ENCODE data around the gene UBAC2.

UBAC2 gene

DNA sequence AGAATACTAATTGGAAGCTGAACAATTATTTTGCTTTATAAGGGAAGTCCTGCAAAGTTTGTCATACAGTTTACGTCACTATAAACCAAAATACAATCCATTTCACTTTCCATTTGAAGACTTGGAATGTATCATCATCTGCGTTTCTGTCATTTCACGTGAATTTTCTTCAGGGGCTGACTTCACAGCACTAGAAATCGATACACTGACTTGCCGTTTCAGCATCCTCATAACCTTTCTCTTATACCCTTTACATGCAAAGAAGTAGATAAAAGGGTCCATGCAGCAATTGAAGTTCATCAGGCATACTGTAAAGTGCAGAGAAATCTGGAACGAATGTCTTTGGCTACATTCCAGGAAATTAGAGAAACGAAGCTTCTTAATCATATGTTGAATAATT lies 94.3 kb downstream of the UBAC2 start:
- H3K27me3 ChIP-seq (ENCODE audit: control insufficient read depth, insufficient read depth, low read length), result no peaks in the 10 kb centered on the region
- H3K36me3 ChIP-seq (ENCODE audit: control insufficient read depth, insufficient read depth, low read length), result 0 out of 2 replicates have a peak, but pooled peaks cover 3% of the 10 kb centered on the region
- peaks cover 3% of the 10 kb centered on the region; the same call in 1 of the 2 replicates for H3K4me1 ChIP-seq (ENCODE audit: control insufficient read depth, insufficient read depth, low read length)
- H3K4me3 ChIP-seq (ENCODE audit: low read depth, low read length), result no peak overlapping the region
- H3K9me3 ChIP-seq (ENCODE audit: control insufficient read depth, insufficient read depth, low read length), result no peaks in the 10 kb centered on the region
- no peak overlapping the region for H3K27ac ChIP-seq (ENCODE audit: low read depth, low read length)
- H3K9ac ChIP-seq (ENCODE audit: low read depth, low read length), result no peak overlapping the region

DNA sequence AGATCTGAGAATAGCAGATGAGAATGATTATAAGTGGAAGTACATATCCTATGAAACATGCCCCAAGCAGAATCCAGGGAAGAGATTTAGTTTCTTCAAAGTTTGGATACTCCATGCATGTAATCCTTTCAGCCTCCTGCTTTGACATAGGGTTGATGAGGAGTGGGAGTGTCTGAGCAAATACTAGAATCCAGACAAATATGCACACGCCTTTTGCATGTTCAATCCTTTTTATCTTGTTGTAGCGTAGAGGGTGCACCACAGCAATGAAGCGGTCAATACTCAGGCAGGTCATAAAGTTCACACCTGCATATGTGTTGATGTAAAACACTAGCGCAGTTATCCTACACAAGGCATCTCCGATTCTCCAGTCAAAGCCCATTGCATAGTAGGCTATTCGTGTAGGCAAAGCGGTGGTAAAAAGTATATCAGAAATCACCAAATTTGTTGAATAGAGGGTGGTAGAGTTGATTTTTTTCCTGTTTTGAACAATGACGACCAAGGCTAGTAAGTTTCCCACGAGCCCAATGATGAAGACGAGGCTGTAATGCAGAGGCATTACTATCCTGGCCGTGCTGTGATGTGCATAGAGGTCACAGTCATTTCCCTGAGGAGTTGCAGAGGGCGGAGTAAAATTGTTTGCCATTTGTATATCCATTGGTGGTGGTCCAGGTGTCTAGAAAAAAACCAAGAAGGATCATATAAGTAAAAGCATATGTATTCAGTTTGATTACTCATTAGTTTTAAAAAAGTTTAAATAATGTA lies 95.0 kb downstream of the UBAC2 start:
- no peak overlapping the region for H3K4me3 ChIP-seq (ENCODE audit: low read depth, low read length)

DNA sequence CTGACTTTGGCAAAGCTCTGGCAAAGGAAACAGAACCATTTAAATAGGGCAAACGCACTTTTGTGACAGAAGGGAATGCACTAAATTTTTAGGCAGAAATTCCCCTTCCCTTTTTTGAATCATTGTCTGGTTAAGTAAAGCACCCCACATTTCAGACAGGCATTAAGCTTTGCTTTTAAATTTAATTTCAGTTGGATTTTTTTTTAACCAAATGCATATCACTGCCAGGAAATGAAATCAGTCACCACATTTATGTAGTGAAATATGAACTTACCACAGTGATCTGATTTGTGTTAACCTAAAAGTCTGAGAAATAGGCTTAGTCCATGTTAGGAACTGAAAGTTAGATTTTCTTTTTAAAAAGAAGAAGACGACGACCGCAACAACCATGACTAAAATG lies 95.7 kb downstream of the UBAC2 start:
- no peak overlapping the region for H3K4me3 ChIP-seq (ENCODE audit: low read depth, low read length)
- H3K9ac ChIP-seq (ENCODE audit: low read depth, low read length), result no peak overlapping the region
- H3K36me3 ChIP-seq (ENCODE audit: control insufficient read depth, insufficient read depth, low read length), result 0 out of 2 replicates have a peak, but pooled peaks cover 3% of the 10 kb centered on the region
- H3K9me3 ChIP-seq (ENCODE audit: control insufficient read depth, insufficient read depth, low read length), result no peaks in the 10 kb centered on the region
- peaks cover 6% of the 10 kb centered on the region; the same call in 1 of the 2 replicates for H3K4me1 ChIP-seq (ENCODE audit: control insufficient read depth, insufficient read depth, low read length)
- H3K27ac ChIP-seq (ENCODE audit: low read depth, low read length), result no peak overlapping the region
- H3K27me3 ChIP-seq (ENCODE audit: control insufficient read depth, insufficient read depth, low read length), result no peaks in the 10 kb centered on the region

More for the DNA sequence above, 95.0 kb downstream of the UBAC2 start:
- peaks cover 6% of the 10 kb centered on the region; the same call in 1 of the 2 replicates for H3K4me1 ChIP-seq (ENCODE audit: control insufficient read depth, insufficient read depth, low read length)
- no peak overlapping the region for H3K9ac ChIP-seq (ENCODE audit: low read depth, low read length)
- H3K36me3 ChIP-seq (ENCODE audit: control insufficient read depth, insufficient read depth, low read length), result 0 out of 2 replicates have a peak, but pooled peaks cover 3% of the 10 kb centered on the region
- no peak overlapping the region for H3K27ac ChIP-seq (ENCODE audit: low read depth, low read length)
- H3K9me3 ChIP-seq (ENCODE audit: control insufficient read depth, insufficient read depth, low read length), result no peaks in the 10 kb centered on the region
- no peaks in the 10 kb centered on the region for H3K27me3 ChIP-seq (ENCODE audit: control insufficient read depth, insufficient read depth, low read length)

DNA sequence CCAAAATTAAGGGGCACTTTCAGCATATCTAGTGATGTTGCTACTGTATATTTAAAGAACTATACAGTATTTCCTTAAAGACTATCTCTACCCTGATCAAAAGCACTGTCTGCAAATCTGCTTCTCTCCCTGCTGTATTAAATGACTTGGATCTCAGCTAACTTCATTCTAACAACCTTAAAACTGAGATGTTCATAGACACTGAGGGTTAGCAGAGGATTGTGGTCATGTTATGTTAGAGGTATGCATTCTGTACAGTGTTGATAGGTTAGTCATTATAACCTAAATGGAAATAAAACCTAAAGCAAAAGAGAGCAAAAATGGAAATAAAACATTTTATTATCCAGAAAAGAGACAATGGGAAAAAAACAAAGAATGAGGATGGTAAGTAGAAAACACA lies 96.7 kb downstream of the UBAC2 start:
- Histone ChIP-seq H3K9ac (ENCODE audit: low read depth, low read length) (no peak overlapping the region), H3K9me3 (ENCODE audit: control insufficient read depth, insufficient read depth, low read length) (no peaks in the 10 kb centered on the region), H3K4me1 (ENCODE audit: control insufficient read depth, insufficient read depth, low read length) (peaks cover 6% of the 10 kb centered on the region; the same call in 1 of the 2 replicates), H3K36me3 (ENCODE audit: control insufficient read depth, insufficient read depth, low read length) (0 out of 2 replicates have a peak, but pooled peaks cover 3% of the 10 kb centered on the region), H3K27me3 (ENCODE audit: control insufficient read depth, insufficient read depth, low read length) (no peaks in the 10 kb centered on the region), H3K4me3 (ENCODE audit: low read depth, low read length) (no peak overlapping the region), H3K27ac (ENCODE audit: low read depth, low read length) (no peak overlapping the region)

DNA sequence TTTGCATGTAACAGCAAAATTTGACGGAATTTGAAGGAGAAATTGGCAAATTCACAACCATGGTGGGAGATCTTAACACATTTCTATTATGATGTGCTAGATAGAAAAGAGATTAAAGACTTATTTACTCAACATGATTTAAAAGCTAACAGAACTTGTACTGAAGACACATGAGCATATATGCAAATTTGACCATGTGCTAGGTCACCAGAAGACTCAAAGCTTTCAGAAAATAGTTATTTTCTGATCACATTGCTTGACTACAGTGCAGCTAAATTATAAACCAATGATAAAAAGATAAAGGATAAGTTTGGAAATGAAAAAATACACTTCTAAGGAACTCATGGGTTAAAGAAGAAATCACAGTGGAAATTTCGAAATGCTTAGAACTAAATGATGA lies 97.4 kb downstream of the UBAC2 start:
- H3K9ac ChIP-seq (ENCODE audit: low read depth, low read length), result no peak overlapping the region

DNA sequence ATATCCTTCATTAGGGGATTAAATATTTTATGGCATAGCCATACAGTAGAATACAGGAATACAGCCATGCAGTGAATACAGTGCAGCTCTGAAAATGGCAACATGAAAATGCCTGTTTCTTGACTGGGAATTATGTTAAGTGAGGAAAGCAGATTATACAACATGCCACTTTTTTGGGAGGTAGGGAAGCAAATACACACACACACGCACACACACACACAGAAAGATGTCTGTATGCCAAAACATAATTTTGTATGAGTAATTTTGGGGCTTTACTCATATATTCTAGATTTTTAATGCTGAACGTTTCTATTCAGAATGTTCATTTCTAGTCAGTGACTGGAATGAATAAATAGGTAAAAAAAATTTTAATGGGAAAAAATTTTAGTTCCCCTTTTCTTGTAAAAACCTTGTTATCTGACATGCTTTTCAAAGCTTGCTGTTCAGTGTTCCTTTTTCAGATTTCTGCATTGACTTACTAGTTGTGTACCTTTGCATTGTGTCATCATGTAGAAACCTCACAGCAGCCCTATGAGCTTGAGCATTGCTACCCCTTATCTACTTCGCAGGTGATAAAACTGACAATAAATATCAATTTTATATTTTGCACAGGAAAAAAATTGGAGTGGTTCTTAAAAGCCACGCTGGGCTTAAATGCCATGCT lies 98.7 kb downstream of the UBAC2 start:
- 0 out of 2 replicates have a peak, but pooled peaks cover 3% of the 10 kb centered on the region for H3K36me3 ChIP-seq (ENCODE audit: control insufficient read depth, insufficient read depth, low read length)

More for the DNA sequence above, 97.4 kb downstream of the UBAC2 start:
- Histone ChIP-seq H3K27me3 (ENCODE audit: control insufficient read depth, insufficient read depth, low read length) (no peaks in the 10 kb centered on the region), H3K27ac (ENCODE audit: low read depth, low read length) (no peak overlapping the region), H3K9me3 (ENCODE audit: control insufficient read depth, insufficient read depth, low read length) (no peaks in the 10 kb centered on the region), H3K36me3 (ENCODE audit: control insufficient read depth, insufficient read depth, low read length) (0 out of 2 replicates have a peak, but pooled peaks cover 3% of the 10 kb centered on the region), H3K4me1 (ENCODE audit: control insufficient read depth, insufficient read depth, low read length) (peaks cover 6% of the 10 kb centered on the region; the same call in 1 of the 2 replicates), H3K4me3 (ENCODE audit: low read depth, low read length) (no peak overlapping the region)

DNA sequence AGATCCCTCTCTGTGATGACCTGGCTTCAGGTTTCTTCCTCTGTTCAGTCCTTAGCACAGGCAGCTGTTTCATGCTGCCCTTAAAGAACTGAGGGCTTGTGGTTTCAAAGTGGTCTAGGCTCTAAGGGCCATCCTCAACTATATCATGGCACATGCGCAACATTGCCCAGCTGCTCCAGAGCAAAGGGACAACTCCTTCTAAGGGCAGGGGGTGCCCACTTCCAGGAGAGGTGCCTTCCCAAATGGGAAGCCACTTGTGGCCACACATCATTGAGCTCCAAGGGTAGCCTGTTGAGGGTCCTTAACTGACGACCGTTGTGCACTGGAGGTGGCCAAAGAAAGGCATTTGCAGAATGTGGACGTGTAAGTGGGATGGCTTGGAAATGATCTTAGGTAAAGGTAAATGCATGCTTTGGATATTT lies 99.3 kb downstream of the UBAC2 start:
- Histone ChIP-seq H3K4me3 (ENCODE audit: low read depth, low read length) (no peak overlapping the region), H3K27ac (ENCODE audit: low read depth, low read length) (no peak overlapping the region), H3K27me3 (ENCODE audit: control insufficient read depth, insufficient read depth, low read length) (no peaks in the 10 kb centered on the region), H3K4me1 (ENCODE audit: control insufficient read depth, insufficient read depth, low read length) (peaks cover 6% of the 10 kb centered on the region; the same call in 1 of the 2 replicates), H3K36me3 (ENCODE audit: control insufficient read depth, insufficient read depth, low read length) (0 out of 2 replicates have a peak, but pooled peaks cover 3% of the 10 kb centered on the region), H3K9ac (ENCODE audit: low read depth, low read length) (no peak overlapping the region), H3K9me3 (ENCODE audit: control insufficient read depth, insufficient read depth, low read length) (no peaks in the 10 kb centered on the region)

More for the DNA sequence above, 98.7 kb downstream of the UBAC2 start:
- no peak overlapping the region for H3K4me3 ChIP-seq (ENCODE audit: low read depth, low read length)
- H3K9me3 ChIP-seq (ENCODE audit: control insufficient read depth, insufficient read depth, low read length), result no peaks in the 10 kb centered on the region
- peaks cover 6% of the 10 kb centered on the region; the same call in 1 of the 2 replicates for H3K4me1 ChIP-seq (ENCODE audit: control insufficient read depth, insufficient read depth, low read length)
- no peaks in the 10 kb centered on the region for H3K27me3 ChIP-seq (ENCODE audit: control insufficient read depth, insufficient read depth, low read length)
- no peak overlapping the region for H3K27ac ChIP-seq (ENCODE audit: low read depth, low read length)
- no peak overlapping the region for H3K9ac ChIP-seq (ENCODE audit: low read depth, low read length)

DNA sequence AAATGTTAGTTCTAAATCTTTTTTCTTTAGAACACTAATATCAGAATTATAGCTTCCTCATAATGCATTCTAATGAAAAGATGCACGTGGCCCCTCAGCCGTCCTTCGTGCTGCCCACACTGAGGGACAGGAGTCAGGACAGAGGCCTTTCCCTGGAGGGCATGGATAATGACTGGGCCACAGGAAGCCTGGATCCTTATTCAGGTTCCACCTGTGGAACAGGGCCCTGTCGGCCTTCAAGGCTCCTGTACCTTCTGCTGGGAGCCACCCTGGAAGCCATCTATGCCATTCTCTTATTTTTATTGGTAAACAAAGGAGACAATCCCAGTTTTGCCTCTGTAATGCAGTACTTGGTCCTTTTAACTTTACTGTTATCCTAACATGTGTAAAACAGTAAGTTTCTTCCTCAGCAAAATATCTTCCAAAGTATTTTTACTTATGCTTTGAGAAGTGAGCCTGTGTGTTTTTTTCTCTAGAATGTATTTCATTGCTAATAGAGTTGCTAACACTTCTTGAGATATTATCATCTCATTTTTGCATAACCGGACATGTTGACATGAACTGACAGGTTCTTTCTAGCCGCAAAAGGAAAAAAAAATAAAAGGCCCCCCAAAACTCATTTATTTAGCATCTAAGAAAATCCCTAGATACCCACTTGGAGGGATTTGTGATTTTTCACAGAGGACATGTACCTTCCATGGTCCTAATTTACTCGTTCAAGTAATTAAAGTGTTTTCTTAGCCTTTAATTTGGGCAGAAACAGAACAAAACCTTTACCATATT lies 100.6 kb downstream of the UBAC2 start:
- Histone ChIP-seq H3K36me3 (ENCODE audit: control insufficient read depth, insufficient read depth, low read length) (0 out of 2 replicates have a peak, but pooled peaks cover 3% of the 10 kb centered on the region), H3K27ac (ENCODE audit: low read depth, low read length) (no peak overlapping the region), H3K9ac (ENCODE audit: low read depth, low read length) (no peak overlapping the region), H3K9me3 (ENCODE audit: control insufficient read depth, insufficient read depth, low read length) (no peaks in the 10 kb centered on the region), H3K27me3 (ENCODE audit: control insufficient read depth, insufficient read depth, low read length) (no peaks in the 10 kb centered on the region), H3K4me1 (ENCODE audit: control insufficient read depth, insufficient read depth, low read length) (peaks cover 7% of the 10 kb centered on the region; the same call in 1 of the 2 replicates), H3K4me3 (ENCODE audit: low read depth, low read length) (no peak overlapping the region)

DNA sequence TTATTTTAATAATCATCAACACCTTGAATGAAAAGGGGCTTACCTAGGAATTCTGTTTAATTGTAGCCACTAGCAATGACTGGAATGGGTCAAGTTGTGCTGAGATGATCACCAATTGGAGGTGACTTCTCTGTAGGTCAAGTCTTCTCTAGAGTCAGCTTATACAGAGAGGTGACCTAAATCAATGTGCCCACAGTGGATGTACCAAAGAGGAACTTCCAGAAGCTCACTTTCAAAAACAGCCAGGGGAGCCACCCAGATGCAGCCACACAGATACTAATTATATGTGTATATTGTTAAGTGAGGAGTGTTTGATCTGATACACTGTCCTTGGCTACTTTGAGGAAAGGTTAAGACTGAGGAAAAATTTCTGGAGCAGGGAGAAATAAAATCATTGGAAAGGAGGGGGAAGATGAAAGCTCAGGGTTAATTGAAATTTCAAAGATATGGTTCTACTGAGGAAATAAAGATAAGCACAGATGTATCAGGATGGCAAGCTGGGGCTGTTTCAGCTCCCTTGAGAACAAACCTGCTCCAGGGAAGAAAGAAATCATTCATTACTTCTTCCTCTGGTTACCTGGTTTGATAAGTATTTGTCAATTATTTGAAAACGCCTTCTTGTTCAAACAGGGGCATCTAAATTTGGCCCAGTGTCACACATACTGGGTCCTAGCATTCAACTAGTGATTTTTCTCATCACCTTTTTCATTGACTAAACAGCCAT lies 101.4 kb downstream of the UBAC2 start:
- Histone ChIP-seq H3K4me3 (ENCODE audit: low read depth, low read length) (no peak overlapping the region), H3K4me1 (ENCODE audit: control insufficient read depth, insufficient read depth, low read length) (peaks cover 10% of the 10 kb centered on the region; the same call in 1 of the 2 replicates), H3K36me3 (ENCODE audit: control insufficient read depth, insufficient read depth, low read length) (0 out of 2 replicates have a peak, but pooled peaks cover 3% of the 10 kb centered on the region), H3K27me3 (ENCODE audit: control insufficient read depth, insufficient read depth, low read length) (no peaks in the 10 kb centered on the region), H3K9ac (ENCODE audit: low read depth, low read length) (no peak overlapping the region), H3K27ac (ENCODE audit: low read depth, low read length) (no peak overlapping the region), H3K9me3 (ENCODE audit: control insufficient read depth, insufficient read depth, low read length) (no peaks in the 10 kb centered on the region)

All from HUES48 (cell line).